Natural killer cell (primary cell): ENCODE results near the gene COPS4. TPM values are rescaled to one million over a fixed set of nuclear protein-coding genes. Genes with fewer than 3 reads are reported as not detected.
"Not testable (repeated sequence)": the region's sequence is repeated elsewhere in the genome, so short reads cannot be mapped to it uniquely, and the experiment has no call there.

Source experiments
- ATAC-seq, 3 donors: fragments of 150-1000 bp in 2 of 3; fragments of 200-7000 bp in 1 of 3; cut with Tn5 transposase; 1 replicate in 1 of 3; 2 replicates in 2 of 3; pipeline ENCODE4 v1.10.0; 2021; ENCODE audit warnings: mild to moderate bottlenecking in 2 of 3, moderate library complexity in 2 of 3
- DNase-seq, 2 donors: peaks; one replicate each; pipeline versions ENCODE4 v3.0.0 to v3.0.0-alpha.2; 2013 to 2021; ENCODE audit warnings: mixed read lengths in 1 of 2
- H3K27ac ChIP-seq: one replicate; pipeline ENCODE4 v1.5.1; 2013; ENCODE audit warnings: mild to moderate bottlenecking, low read length
- H3K27me3 ChIP-seq: one replicate; pipeline ENCODE4 v1.6.1; 2013; ENCODE audit warnings: low read length; ENCODE audit not compliant: control insufficient read depth, insufficient read depth
- H3K36me3 ChIP-seq: one replicate; pipeline ENCODE4 v1.6.1; 2013; ENCODE audit warnings: low read length; ENCODE audit not compliant: control insufficient read depth, insufficient read depth
- H3K4me1 ChIP-seq: one replicate; pipeline ENCODE4 v1.6.1; 2013; ENCODE audit warnings: low read length; ENCODE audit not compliant: control insufficient read depth, insufficient read depth
- H3K4me3 ChIP-seq: one replicate; pipeline ENCODE4 v1.5.1; 2013; ENCODE audit warnings: low read length
- H3K9me3 ChIP-seq: one replicate; pipeline ENCODE4 v1.6.1; 2013; ENCODE audit warnings: low read length; ENCODE audit not compliant: control insufficient read depth, insufficient read depth
- H3K27ac Mint-ChIP-seq, 2 donors: one replicate each; pipeline ENCODE4 v1.8.0; 2022; ENCODE audit warnings: mild to moderate bottlenecking in 2 of 2, mixed read lengths in 2 of 2, moderate library complexity in 1 of 2
- H3K27me3 Mint-ChIP-seq, 2 donors: one replicate each; pipeline ENCODE4 v1.8.0; 2022; ENCODE audit warnings: low read depth in 2 of 2, mixed read lengths in 2 of 2
- H3K36me3 Mint-ChIP-seq: one replicate; pipeline ENCODE4 v1.8.0; 2022; ENCODE audit warnings: mixed read lengths
- H3K4me1 Mint-ChIP-seq, 2 donors: one replicate each; pipeline ENCODE4 v1.8.0; 2022; ENCODE audit warnings: mixed read lengths in 2 of 2
- H3K4me3 Mint-ChIP-seq: one replicate; pipeline ENCODE4 v1.8.0; 2022; ENCODE audit warnings: mild to moderate bottlenecking, moderate library complexity, mixed read lengths
- H3K9me3 Mint-ChIP-seq, 2 donors: one replicate each; pipeline ENCODE4 v1.8.0; 2022; ENCODE audit warnings: mixed read lengths in 2 of 2
- CTCF ChIP-seq: fragments of 200-600 bp; IDR thresholded peaks from one replicate; pipeline ENCODE4 v1.8.0; 2022; ENCODE audit warnings: antibody characterized with exemption
- WGBS: methylation state at CpG from one replicate; pipeline ENCODE4 v1.1.7; 2013; ENCODE audit warnings: missing lambda C conversion rate; ENCODE audit not compliant: insufficient coverage; 5-methylcytosine and 5-hydroxymethylcytosine counted together
- intact Hi-C: fragments of 100-400 bp; cut with micrococcal nuclease; formaldehyde crosslinking; loops from one replicate; pipeline ENCODE4 v1.14.2; 2022
- total RNA-seq, 4 donors: library from RNA; stranded (reverse); fragments of 120-200 nt in 1 of 4; gene quantifications; one replicate each; pipeline versions ENCODE4 v1.2.3 to v1.2.4, GENCODE V29; 2013 to 2022

COPS4 gene
- total RNA-seq, result 10 to 100 TPM; 35.8 to 39.8 (median 36.1) TPM
- 49.5 TPM for total RNA-seq (2013)

- Mint-ChIP-seq H3K27ac (peak within 1 kb of the TSS; percentile 95 to 99), H3K36me3 (no peaks in the 10 kb centered on the region), H3K27me3 (no peaks in the 10 kb centered on the region), H3K4me1 (peaks cover 25 to 30% of the 10 kb centered on the region in 2 donors), H3K9me3 (no peaks in the 10 kb centered on the region), H3K4me3 (peak within 1 kb of the TSS; percentile 100)
- whole genome bisulfite sequencing, result 0% methylated on average over 39 of the region's 39 CpGs
- Histone ChIP-seq H3K4me1 (peaks cover 11% of the 10 kb centered on the region), H3K27me3 (no peaks in the 10 kb centered on the region), H3K4me3 (peak within 1 kb of the TSS; percentile 85), H3K9me3 (no peaks in the 10 kb centered on the region), H3K36me3 (no peaks in the 10 kb centered on the region), H3K27ac (peak within 1 kb of the TSS; percentile 87)
- peak; percentile 25 for TF ChIP-seq CTCF
- DNase-seq (peak; percentile 90 to 99), ATAC-seq (peak; percentile 95 to 100 (median 95))
- intact Hi-C loops, result loop anchor here (1.0 to 10.0 kb wide), 3 partner anchors 22 to 134 kb away; no protein-coding TSS in a partner anchor
These were observed at the start of gene COPS4 for GRCh38 chr4:83034630-83035494. COPS4 (plus strand) TSS chr4:83035183; CDS start chr4:83035225, 42 bp downstream.

- not testable (repeated sequence) for ATAC-seq, H3K36me3 Mint-ChIP-seq, H3K27ac Mint-ChIP-seq, H3K27me3 ChIP-seq, DNase-seq, H3K27me3 Mint-ChIP-seq, H3K9me3 ChIP-seq, H3K36me3 ChIP-seq, H3K4me3 ChIP-seq, H3K9me3 Mint-ChIP-seq, H3K27ac ChIP-seq, H3K4me3 Mint-ChIP-seq
- H3K4me1 Mint-ChIP-seq, result peaks cover 29 to 33% of the 10 kb centered on the region in 2 donors
- peaks cover 14% of the 10 kb centered on the region for H3K4me1 ChIP-seq
- intact Hi-C loops, result loop anchor here (5.0 kb wide), 1 partner anchor 85 kb away; the partner anchor contains the start of gene THAP9
These were observed 47.5 kb upstream of the COPS4 start for GRCh38 chr4:82987519-82987918.

GRCh38 chr4:82988323-82988832, 46.6 kb upstream of the COPS4 start:
- Histone ChIP-seq H3K4me1 (peaks cover 22% of the 10 kb centered on the region), H3K36me3 (peaks cover 2% of the 10 kb centered on the region), H3K27me3 (no peaks in the 10 kb centered on the region), H3K27ac (no peak overlapping the region), H3K4me3 (no peak overlapping the region), H3K9me3 (no peaks in the 10 kb centered on the region)
- H3K27ac Mint-ChIP-seq, result peak overlapping the region in 1 of 2 donors; percentile 77
- intact Hi-C loops, result loop anchor here (5.0 kb wide), 1 partner anchor 86 kb away; the partner anchor contains the start of gene THAP9
- H3K9me3 Mint-ChIP-seq, result no peaks in the 10 kb centered on the region
- no peak for DNase-seq
- H3K36me3 Mint-ChIP-seq, result no peaks in the 10 kb centered on the region
- no peak overlapping the region for H3K4me3 Mint-ChIP-seq
- peaks cover 33% of the 10 kb centered on the region in 2 donors for H3K4me1 Mint-ChIP-seq
- no peak for TF ChIP-seq CTCF
- no peaks in the 10 kb centered on the region for H3K27me3 Mint-ChIP-seq
- WGBS, result no CpG with 5 or more reads among the region's 2 CpGs
- ATAC-seq, result no peak
